Right kidney (tissue), 1 donor: Measurements from ENCODE around the gene MBNL3.

Experiments used
- DNase-seq: peaks from one replicate; pipeline ENCODE4 v3.0.0-alpha.2; 2016

The MBNL3 gene

DNA sequence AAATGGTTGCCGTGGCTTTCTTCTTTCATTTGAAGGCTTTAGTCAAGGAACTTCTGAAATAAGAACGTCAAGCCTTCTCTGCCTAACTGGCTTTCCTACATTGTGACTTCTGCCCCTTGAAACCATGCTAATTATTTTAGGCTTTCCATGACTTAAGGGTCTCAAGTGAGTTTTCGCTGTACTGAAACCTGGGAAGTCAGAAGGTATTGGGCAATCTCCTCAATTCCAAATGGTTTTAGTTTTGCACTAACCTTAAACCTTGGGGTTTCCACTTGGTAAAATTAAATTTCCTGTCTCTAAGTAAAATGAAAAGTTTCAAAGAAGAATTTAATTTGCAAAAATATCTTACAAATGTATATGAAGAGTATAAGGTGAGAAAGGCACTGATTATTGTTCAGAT lies 73.8 kb downstream of the MBNL3 start:
- no peak for DNase-seq

DNA sequence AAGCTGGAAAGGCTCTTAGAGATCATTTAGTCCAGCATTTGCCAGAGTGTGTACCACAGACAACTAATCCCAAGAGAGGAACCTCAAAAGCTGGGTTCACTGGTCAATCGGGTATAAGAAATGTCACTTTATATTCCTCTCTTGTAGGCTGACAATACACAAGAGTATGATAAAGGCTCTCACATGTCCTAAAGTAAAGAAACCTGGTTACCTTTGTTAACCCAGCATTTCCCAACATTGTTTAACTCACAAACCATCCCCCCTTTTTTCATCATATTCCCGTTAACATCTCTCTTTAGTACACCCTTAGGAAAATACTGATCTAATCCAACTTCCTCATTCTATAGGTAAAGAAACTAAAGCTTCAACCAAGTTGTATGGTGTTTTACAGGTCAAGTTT lies 74.4 kb downstream of the MBNL3 start:
- DNase-seq, result no peak

DNA sequence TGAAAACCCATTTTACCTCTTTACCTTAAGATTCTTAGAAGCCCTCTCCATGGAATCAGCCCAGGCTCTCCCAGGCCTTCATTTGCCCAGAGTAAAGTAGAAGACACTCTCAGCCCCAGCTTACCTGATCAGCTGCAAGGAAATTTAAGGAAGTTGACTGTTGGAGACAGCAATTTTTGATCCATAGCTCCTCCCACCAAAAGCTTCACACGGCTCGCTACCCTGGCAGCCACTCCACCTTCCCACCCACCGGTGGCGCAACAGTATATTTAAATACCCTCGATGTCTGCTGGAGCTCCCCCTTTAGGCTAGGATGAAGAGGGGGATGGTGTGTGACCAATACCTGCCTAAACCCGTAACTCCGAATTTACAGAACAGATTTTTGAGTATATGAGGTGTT lies 75.4 kb downstream of the MBNL3 start:
- DNase-seq, result no peak

DNA sequence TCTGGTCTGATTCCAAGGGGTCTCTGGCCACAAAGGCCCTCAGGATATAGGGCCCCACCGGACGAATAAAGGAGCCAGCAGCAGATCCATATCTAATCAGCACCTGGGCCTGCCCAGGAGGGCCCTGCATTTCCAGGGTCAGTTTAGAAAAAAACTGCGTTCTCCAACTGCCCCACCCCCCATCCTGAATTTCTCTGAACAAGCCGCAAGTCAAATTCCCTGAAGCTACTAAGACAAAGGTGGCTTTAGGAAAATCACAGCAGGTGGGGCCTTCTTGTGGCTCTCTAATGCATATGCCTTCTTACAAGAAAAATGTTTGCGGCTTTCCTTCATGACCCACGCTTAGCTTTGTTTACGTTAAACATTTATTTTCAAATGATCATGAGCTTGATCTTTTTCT lies 76.6 kb downstream of the MBNL3 start:
- no peak for DNase-seq

DNA sequence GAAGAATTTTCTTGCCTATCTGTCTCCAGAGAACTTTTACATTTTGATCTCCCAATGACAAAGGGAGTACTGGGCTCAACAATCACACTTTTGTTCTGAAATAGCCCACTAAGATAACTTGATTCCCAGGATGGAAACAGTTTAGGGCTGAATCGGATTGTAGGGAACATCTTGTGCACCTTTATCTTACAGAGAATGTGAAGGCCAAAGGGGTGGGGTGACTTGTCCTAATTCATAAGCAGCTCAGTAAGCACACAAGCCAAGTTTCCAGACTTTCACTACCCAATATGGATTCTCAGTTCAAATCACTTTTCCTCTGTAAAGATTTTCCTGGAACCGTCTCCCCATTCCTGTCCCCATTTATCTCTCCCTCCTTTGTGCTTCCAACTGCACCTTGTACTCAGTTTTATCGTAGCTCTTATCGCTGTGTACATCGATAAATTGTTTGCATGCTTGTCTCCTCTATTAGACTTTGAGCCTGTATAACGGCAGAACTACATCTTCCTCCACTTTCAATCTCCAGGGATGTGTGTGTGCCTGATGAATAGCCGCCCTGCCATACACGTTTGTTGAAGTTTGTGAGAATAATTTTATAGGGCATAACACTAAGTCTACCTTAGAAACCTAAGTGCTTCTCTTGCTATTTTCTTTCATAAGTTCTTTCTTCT lies 77.4 kb downstream of the MBNL3 start:
- DNase-seq, result no peak

DNA sequence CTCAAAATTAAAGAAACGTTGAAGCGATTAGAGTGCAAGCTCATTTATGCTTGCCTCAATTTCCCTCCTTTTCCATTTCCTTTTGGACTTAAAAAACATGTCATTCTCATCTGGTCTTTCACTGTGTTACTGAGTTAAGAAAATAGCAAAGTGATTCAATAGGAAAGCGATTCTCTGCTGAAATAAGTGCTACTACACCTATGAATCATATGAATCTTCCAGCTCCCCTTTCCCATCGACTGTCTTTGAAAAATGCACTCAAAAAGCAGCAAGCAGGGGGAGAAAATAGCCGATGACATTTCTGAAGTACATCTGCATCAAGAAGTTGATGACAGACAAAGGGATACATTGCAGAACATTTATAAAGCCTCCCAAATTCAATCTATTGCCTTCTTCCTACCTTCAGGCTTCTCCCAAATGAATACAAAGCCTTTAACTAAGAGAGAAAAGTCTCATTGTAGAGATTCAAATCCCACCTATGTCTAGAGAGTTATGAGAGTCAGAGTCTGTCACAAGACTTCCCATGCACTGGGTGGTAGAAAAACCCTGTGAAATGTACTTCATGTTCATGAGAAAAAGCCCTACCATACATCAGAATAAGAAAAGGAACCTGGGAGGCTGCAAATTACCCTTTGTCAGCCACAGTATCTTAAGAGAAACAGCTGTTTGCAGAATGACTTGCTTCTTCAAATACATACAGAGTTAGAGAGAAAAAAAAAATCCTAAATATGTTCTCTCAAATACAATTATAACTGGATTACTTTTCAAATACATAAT lies 78.9 kb downstream of the MBNL3 start:
- DNase-seq, result no peak

DNA sequence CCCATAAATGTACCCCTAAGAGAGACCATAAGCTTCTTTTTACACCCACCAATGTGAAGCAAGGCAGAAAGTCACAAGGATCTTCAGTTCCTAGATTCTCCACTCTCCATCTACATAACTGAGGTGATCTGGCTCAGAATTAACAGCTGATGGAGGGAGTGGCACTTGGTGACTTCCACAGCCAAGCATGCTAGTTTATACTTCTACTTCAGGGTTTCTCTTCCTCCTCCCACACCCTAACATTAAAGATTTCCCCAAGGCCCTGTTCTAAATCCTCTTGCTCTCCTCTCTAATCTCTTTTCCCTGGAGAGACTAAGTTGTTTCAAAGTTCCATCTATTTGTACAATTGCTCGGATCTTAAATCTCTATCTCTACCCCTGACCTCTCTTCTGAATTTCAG lies 81.1 kb downstream of the MBNL3 start:
- no peak for DNase-seq

DNA sequence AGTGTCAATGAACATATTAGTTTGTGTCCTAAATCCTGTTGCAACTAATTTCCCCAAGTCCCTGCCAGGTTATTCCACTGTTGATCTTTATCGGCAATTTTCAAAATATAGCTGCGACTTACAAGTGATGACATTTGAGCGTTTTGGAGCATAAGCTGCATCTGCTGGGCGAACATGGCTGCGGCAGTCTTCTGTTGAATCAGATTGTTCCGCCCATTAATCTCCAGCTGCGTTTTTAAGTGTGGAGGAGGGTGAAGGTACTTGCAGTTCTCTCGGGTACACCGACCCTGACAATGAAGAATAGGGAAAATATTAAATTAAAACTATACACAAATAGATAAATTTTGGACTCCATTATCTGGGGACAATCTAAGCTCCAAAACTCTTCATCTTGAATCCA lies 82.7 kb downstream of the MBNL3 start:
- no peak for DNase-seq

DNA sequence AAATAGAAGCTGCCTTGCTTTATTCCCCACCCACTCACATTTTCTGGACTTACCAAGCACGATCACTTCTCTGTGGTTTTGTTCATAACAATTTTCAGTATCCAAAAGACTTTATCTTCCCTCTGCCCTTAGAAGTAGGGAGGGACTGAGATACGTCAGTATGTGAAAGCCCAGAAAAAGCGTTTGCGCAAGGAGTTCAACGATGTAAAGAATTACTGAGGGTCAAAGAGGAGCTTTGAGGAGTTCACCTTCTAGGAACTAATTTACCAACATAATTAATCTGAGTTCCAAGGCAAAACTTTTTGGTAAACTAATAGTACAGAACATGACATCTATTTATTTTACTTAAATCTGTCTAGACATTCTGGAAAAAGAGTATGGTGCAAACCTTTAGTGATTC lies 84.6 kb downstream of the MBNL3 start:
- no peak for DNase-seq

DNA sequence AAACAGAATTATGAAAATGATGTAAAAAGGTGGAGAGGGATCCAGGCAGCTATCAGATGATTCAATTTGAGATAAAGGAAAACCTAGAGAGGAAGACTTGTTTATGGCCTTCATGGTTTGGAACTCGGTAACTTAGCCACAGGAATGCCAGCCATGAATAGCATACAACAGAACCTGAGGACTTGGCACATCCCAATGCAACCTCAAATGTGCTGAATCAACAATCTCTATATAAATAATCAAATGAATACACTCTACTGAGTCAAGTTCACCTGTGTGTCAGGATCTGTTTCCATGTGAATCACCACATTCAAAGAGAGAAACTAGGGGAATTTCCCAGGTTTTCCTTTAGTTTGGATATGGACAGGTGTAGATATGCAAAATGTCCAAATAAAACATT lies 86.9 kb downstream of the MBNL3 start:
- DNase-seq, result no peak

DNA sequence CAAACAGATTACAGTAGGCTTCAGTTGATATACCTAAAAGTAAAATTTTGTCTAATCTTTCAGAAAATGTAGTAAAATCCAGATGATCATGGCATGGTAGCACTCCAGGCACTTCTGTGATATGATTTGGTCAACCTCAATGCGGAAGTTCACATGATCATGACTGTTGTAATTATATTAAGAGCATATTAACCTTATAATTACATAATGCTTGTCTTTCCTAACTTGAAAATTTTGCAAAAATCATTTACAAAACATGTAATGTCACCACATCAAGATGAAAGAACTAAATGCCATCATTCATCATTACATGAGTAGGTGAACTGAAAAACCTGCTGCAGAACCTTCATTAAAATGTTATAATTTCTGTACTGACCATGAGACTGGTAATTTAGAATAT lies 88.1 kb downstream of the MBNL3 start:
- DNase-seq, result no peak

DNA sequence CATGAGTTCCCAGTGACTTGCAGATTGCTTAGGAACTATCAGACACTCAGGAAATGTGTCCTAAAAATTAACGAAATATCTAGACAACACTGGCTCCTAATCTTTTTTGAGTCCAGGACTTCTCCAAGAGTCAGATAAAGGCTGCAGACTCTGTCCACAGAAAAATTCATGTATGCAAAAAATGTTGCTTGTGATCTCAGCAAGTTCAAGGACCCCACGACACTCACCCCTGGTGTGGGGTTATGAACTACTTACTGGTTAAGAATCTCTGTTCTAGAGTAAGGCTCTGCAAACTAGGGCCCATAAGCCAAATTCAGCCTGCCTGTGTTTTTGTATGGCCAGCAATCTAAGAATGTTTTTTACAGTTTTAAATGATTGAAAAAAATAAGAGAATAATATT lies 93.2 kb downstream of the MBNL3 start:
- DNase-seq, result no peak

DNA sequence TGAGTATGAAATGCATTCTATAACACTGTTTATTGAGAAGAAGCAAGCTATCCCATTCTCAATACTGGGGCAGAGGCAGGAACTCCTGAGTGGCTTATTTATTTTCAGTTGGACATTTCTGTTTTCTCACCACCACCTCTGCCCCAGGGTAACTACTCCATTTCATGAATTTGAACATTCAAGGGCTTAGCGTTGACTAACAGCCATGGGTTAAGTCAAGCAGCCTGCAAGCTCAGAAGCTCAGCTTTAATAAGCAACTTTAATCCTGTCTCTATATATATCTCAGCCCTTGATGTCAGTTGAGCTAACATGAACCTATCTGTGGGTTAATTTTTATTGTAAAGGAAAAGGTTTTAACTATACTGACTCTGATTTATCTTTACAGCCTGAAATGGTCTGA lies 93.8 kb downstream of the MBNL3 start:
- DNase-seq, result no peak

DNA sequence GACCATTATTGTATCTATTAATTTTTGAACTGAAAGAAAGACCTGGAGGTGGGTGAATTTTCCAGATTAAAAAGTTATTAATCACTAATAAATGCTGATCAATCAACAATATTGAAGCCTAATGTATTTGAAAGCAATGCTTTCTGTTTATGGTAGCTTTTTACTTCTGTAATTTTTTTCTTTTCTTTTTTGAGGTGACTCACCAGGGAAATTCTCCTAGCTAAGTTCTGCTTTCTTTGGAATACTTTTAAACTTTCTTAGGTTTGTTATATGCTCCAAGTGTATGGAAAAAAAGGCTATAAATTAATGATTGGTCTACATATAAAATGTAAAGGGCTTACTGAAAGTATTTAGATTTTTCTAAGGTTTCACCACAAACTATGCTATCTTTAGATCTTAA lies 94.2 kb downstream of the MBNL3 start:
- DNase-seq, result no peak

DNA sequence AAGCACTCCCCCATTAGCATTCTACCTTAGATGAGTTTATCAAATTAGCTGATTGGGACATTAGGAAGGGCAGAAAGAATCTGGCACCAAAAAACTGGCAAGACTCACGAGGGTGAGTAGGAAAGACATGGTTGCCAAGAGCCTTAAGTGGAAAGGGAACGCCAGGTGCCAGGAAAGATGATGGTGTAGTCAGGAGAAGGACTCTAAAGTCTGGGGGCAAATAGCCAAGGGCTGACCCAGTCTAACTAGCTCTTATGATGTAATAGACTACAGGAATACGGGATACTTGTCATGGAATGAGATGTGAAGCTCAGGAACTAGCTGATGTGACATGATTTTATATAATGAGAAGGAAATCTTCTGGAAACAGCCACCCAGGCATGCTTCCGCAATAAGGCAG lies 94.8 kb downstream of the MBNL3 start:
- no peak for DNase-seq

DNA sequence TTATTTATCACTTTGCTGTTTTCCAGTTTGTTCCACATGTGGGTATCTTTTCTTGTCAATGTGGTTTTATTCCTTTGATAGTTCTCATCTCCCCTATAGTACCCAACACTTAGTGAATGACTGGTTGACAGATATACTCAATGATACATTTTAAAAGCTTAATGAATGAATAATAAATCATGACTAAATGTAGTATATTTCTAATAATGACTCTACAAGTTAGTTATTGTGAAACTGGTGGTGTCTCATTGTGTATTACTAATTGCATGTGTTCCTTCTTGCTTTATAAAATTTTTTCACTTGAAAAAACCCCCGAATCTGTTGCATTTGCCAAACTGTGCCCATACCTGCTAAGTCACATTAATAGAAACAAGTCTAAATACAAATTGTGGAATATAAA lies 95.4 kb downstream of the MBNL3 start:
- no peak for DNase-seq

DNA sequence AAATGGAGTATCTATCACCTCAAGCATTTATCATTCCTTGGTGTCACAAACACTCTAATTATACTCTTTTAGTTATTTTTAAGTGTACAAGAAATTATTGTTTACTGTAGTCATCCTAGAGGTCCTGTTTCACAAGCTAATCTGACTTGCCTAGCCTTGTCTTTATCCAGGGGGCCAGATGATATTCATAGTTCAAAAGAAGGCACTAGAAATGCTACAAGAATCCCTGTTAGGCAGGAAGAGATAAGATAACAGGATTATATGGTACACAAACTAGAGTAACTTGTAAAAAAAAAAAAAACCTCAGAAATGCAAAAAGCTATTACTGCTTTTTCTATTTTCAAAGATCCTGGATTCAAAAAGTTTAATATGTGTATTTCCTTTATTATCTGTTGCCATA lies 95.8 kb downstream of the MBNL3 start:
- DNase-seq, result no peak

DNA sequence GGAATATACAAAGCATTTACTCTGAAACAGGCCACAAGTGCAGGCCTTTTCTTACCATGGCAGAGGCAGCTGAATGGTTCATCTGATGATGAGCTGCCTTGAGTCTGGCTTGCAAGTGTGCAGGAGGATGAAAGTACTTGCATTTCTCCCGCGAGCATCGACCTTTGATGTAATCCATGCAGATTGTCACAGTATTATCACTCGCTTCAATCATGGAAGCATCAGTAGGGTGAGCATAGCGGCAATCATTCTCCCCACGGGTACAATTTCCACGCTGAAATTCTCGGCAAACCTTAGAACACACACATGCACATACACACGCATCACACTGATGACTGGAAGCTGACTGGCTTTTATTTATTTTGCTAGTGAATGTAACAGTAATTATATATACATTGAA lies 98.0 kb downstream of the MBNL3 start:
- no peak for DNase-seq

DNA sequence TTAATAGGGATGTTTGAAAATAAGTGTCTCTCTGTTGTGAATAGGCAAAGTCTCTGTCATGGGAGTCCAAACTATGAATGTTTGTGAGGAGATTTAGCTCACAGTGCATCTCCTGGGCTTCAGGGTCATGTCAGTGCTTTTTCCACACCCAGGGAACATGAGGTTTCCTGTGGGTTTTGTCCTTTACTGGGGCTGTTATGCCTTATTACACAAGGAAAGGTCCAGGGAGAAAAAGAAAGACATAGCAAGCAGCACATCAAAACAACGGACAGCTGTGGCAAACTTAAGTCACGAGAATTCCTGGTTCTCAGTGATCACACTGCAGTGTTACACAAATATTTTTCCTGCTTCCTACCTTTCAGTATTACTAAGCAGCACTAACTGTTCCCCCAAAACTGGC lies 99.4 kb downstream of the MBNL3 start:
- no peak for DNase-seq

DNA sequence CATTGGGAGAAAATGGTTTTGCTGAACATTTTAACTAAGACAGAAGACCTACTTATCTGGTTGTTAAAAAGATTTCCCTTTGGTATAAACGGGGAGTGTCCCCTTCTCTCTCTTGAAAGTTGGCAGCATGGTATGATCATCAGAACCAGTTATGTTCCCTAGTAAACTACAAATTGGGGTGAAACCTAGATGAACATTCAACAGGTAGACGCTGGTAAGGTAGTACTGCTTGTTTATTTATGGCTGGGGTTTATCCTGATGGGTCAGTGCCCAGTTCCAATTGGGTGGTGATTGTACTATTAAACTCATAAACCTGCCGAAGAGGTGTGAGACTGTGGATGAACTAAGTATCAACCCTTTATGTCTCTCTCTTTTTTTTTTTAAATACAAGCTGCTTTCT lies 100.5 kb downstream of the MBNL3 start:
- DNase-seq, result no peak

DNA sequence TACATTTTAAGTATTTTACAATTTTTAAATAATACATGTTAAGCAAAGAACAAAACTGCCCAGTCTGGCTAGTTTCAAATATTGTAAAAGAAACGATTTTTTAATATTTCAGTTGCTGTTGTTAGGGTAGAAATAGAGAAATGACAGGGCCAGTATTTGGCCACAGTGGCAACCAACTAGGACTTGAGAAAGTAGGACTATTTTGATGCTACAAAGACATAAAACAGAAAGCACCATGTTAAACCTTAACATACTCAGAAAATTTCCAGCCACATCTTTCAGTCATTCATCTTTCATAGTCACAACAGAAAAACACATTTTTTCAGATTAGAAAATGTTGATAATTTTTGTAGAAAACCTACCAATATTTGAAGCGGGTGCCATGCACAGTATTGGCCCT lies 104.5 kb downstream of the MBNL3 start:
- no peak for DNase-seq

DNA sequence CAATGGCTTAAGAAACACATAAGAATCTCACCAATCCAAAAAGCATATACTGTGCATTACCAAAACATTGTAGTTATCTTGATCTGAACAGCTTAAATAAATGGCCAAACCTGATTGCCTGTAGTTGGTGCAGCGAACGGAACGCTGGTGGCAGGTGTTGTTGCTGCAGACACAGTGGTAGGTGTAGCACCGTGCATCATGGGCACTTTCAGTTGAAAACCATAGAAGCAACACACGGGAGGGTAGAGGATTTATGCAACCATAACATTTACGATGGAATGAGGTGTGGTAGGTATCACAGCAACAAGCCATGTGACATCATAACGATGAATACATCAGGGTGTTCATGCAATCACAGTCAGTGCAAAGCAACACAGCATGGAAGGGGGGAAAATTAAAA lies 106.8 kb downstream of the MBNL3 start:
- DNase-seq, result no peak

DNA sequence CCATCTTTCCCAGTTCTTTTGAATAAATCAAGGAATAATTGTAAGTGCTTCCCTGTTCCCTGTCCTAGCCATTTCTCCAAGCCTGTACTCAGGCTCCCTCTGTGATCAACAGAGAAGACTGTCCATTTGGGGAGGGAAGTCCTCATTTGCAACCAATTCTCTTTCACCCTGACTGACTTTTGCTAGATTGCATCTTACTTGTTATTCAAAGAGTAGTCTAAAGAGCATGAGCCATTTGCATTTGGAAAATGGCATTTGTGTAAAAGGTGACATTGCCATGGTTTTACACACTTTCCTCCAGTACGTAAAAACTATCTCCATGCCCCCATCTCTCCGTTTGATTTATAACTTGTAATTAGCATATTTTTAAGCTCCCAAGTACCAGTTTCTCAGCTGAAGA lies 110.6 kb downstream of the MBNL3 start:
- DNase-seq, result no peak

DNA sequence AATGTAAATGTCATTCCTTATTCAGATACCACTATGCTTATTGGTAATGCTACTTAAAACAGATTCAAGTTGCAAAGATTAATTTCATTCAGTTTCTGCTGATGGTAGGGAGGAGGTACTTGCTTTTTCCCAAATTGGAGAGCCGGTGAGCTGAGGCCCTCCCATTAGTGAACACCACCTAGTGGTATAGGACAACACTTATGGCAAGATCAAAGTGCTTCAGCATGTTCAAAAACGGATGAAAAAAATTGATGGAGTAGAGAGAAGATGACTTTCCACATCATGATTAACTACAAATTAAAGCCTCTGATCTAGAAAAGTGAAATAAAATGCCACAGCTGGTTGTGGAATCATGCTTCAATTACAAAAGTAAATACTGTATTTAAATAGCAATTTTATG lies 112.9 kb downstream of the MBNL3 start:
- DNase-seq, result no peak

DNA sequence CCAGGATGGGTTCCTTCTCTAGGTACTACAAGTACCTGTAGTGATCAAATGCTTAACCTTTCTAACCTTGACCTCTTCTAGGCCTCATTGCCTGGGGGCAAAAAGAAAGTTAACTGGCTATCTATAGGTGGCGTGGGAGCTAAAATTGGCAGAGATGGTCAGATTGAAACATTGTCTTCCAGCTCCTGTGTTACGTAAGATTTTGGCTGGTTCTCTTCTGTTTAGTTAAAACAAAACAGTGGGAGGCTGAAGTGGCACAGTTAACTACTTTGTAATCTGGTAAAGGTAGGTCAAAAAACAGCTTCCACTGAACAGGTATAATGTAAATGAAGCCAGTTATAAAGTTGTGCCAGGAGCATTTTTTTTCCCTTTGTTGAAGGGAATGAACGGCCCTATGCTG lies 115.2 kb downstream of the MBNL3 start:
- DNase-seq, result no peak
